Prostate gland (tissue), 2 donors: ENCODE measurements around the gene RBPJ. TPM values are rescaled to one million over a fixed set of nuclear protein-coding genes. Genes with fewer than 3 reads are reported as not detected.

ENCODE experiments used
- DNase-seq: peaks from one replicate; pipeline ENCODE4 v3.0.0-alpha.2; 2019; ENCODE audit warnings: low spot score
- H3K27ac ChIP-seq, 2 donors: fragments of 200-600 bp; sonication (generic); 2 replicates each; pipeline ENCODE4 v1.5.1; 2017 to 2019
- H3K27me3 ChIP-seq: fragments of 200-600 bp; sonication (generic); replicated peaks from 2 replicates; pipeline ENCODE4 v1.5.1; 2019; ENCODE audit not compliant: insufficient read depth
- H3K36me3 ChIP-seq, 2 donors: fragments of 200-600 bp; sonication (generic); 1 replicate in 1 of 2; 2 replicates in 1 of 2; pipeline versions ENCODE4 v1.5.1 to v1.8.1; 2017 to 2019
- H3K4me1 ChIP-seq: fragments of 200-600 bp; sonication (generic); replicated peaks from 2 replicates; pipeline ENCODE4 v1.5.1; 2019
- H3K4me3 ChIP-seq, 2 donors: fragments of 200-600 bp; sonication (generic); 2 replicates each; pipeline ENCODE4 v1.5.1; 2017 to 2019
- H3K9me3 ChIP-seq: fragments of 200-600 bp; sonication (generic); 2 replicates; pipeline ENCODE4 v1.5.1; 2017
- CTCF ChIP-seq, 4 experiments: fragments of 200-600 bp in 2 of 4; fragments of 450-650 bp in 2 of 4; sonication (generic) in 2 of 4; IDR thresholded peaks; 1 replicate in 3 of 4; 2 replicates in 1 of 4; pipeline ENCODE4 v1.5.1; 2016 to 2019; ENCODE audit warnings: antibody characterized with exemption in 4 of 4, mild to moderate bottlenecking in 2 of 4, moderate library complexity in 2 of 4
- POLR2A ChIP-seq: fragments of 450-650 bp; IDR thresholded peaks from one replicate; pipeline ENCODE4 v1.6.1; 2016; ENCODE audit warnings: antibody characterized with exemption, mild to moderate bottlenecking
- POLR2AphosphoS5 ChIP-seq: sonication (generic); formaldehyde crosslinking; IDR thresholded peaks from one replicate; pipeline ENCODE4 v1.6.1; 2017; ENCODE audit warnings: antibody characterized with exemption
- WGBS: methylation state at CpG from one replicate; pipeline ENCODE4 v1.1.5; 2018; 5-methylcytosine and 5-hydroxymethylcytosine counted together
- intact Hi-C: fragments of 100-400 bp; cut with DNase I; formaldehyde crosslinking; loops from one replicate; pipeline ENCODE4 v1.14.2; 2022
- total RNA-seq, 2 donors: library from RNA; depleted of rRNA; stranded (reverse); fragments of >200 nt; gene quantifications; one replicate each; pipeline ENCODE4 v1.1.0, GENCODE V29; 2016

The RBPJ gene
- total RNA-seq, 2 donors from 2014 or later: 36.0 to 130 TPM

DNA sequence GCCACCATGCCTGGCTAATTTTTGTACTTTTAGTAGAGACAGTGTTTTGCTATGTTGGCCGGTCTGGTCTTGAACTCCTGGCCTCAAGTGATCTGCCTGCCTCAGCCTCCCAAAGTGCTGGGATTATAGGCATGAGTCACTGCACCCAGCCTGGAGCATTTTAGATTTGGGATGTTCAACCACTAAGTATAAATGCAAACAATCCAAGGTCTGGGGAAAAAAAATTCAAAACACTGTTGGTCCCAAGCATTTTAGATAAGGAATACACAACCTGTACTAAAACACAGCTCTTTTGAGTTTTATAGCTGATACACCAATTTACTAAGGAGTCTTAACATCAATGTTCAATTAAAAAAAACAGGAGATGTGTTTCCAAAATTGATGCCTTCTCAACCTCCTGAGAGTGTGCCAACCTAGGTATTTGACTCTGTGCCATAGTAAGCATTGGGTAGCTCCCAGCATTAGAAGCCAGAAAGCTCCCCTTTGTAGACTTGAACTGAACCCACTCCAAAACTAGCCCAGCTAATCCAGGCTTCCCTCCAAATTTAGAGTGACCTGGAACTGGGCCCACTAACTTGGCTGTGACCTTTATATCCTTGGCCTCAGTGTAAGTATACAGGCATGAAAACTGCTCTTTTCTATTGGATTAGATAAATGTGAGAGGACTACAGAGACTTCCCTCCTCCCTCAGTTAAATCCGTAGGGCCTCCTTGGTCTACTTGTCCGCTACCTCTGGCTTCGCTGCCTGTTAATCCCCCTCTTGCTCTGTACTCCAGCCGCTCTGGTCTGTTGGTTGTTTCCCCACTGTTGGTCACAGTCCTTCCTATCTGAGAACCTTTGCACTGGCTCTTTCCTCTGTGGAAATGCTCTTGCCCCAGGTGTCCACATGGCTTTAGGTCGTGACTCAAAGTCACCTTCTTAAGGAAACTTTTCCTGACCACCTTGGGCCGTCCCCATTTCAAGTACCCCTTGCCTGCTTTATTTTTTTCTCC lies 91.9 kb downstream of the RBPJ start:
- peak; percentile 35 for DNase-seq
- no peaks in the 10 kb centered on the region for H3K27me3 ChIP-seq
- H3K4me1 ChIP-seq: no peaks in the 10 kb centered on the region
- TF ChIP-seq POLR2AphosphoS5 (no peak), POLR2A (no peak), CTCF (IDR thresholded peaks at IDR 0.05) (no peak)
- H3K4me3 ChIP-seq: no peak overlapping the region
- H3K9me3 ChIP-seq: no peaks in the 10 kb centered on the region
- H3K36me3 ChIP-seq: no peaks in the 10 kb centered on the region
- 63% methylated on average over 7 of the region's 7 CpGs for WGBS
- no peak overlapping the region for H3K27ac ChIP-seq
- intact Hi-C loops: loop anchor here (5.0 kb wide), 2 partner anchors 80 to 330 kb away; no protein-coding TSS in a partner anchor

- H3K4me1 ChIP-seq: no peaks in the 10 kb centered on the region
Observed at GRCh38 chr4:26413582-26413981, 92.8 kb downstream of the RBPJ start.

DNA sequence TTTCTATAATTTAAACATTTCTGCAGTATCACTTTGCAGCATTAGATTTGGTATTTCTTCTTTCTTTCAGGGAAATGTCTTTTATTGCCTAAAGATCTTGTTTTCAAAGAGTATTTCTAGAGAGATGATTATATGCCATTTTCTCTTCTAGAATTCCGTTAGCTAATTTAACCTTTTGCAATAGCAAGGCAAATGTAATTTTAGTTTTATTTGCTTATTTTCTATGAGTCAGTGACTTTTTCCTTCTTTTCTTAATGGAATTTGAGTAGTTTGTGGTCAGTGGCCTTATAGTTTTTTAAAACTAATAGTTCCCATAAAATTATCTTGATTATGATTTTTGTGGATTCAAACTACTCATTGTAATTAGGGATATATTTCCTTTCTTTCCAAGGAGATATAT lies 97.3 kb downstream of the RBPJ start:
- H3K27ac ChIP-seq: no peak overlapping the region
- no peak overlapping the region for H3K4me3 ChIP-seq
- H3K27me3 ChIP-seq: no peaks in the 10 kb centered on the region
- H3K4me1 ChIP-seq: no peaks in the 10 kb centered on the region
- TF ChIP-seq POLR2A: no peak
- TF ChIP-seq CTCF (IDR thresholded peaks at IDR 0.05): no peak
- no peak for TF ChIP-seq POLR2AphosphoS5
- no peaks in the 10 kb centered on the region for H3K9me3 ChIP-seq
- 83% methylated on average over 1 of the region's 1 CpG for WGBS
- intact Hi-C loops: no loop called here
- no peak for DNase-seq
- H3K36me3 ChIP-seq: no peaks in the 10 kb centered on the region

More at GRCh38 chr4:26413582-26413981, 92.8 kb downstream of the RBPJ start:
- WGBS: 83% methylated on average over 3 of the region's 3 CpGs
- TF ChIP-seq CTCF (IDR thresholded peaks at IDR 0.05): no peak
- no peak for TF ChIP-seq POLR2AphosphoS5
- TF ChIP-seq POLR2A: no peak
- H3K4me3 ChIP-seq: no peak overlapping the region
- H3K9me3 ChIP-seq: no peaks in the 10 kb centered on the region
- H3K36me3 ChIP-seq: no peaks in the 10 kb centered on the region
- no peaks in the 10 kb centered on the region for H3K27me3 ChIP-seq
- DNase-seq: no peak
- intact Hi-C loops: loop anchor here (5.0 kb wide), 2 partner anchors 81 to 331 kb away; no protein-coding TSS in a partner anchor
- H3K27ac ChIP-seq: no peak overlapping the region

DNA sequence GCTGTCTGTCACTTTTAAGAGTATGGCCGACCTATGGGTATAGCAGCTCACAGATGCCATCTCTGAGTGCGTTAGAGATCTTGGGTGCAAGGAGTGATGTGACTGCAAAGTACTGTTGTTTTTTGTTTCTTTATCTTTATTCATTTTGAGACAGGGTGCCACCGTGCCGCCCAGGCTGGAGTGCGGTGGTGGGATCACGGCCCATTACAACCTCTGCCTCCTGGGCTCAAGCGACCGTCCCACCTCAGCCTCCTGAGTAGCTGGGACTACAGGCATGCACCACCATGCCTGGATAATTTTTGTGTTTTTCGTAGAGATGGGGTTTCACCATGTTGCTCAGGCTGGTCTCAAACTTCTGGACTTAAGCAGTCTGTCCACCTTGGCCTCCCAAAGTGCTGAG lies 98.0 kb downstream of the RBPJ start:
- over 99% methylated on average over 9 of the region's 9 CpGs for WGBS
- TF ChIP-seq POLR2A (no peak), POLR2AphosphoS5 (no peak), CTCF (IDR thresholded peaks at IDR 0.05) (no peak)
- intact Hi-C loops: no loop called here

More for the DNA sequence above, 98.0 kb downstream of the RBPJ start:
- Histone ChIP-seq H3K4me1 (no peaks in the 10 kb centered on the region), H3K4me3 (no peak overlapping the region), H3K27ac (no peak overlapping the region), H3K9me3 (no peaks in the 10 kb centered on the region), H3K36me3 (no peaks in the 10 kb centered on the region), H3K27me3 (no peaks in the 10 kb centered on the region)
- DNase-seq: no peak
